Astrocyte (in vitro differentiated cells and primary cell): ENCODE data around the gene MBD2. TPM values are rescaled to one million over a fixed set of nuclear protein-coding genes. Genes with fewer than 3 reads are reported as not detected.

Experiments
- DNase-seq: peaks from one replicate; pipeline ENCODE4 v3.0.0-alpha.2; 2010; ENCODE audit warnings: low read depth
- FAIRE-seq: peaks from 2 replicates; lab custom pipeline; 2011; peaks lifted over from hg19 to GRCh38; lab: Jason Lieb, UNC
- H2AFZ ChIP-seq: 2 replicates; pipeline ENCODE4 v1.6.0; 2012; ENCODE audit warnings: low read depth, low read length, inconsistent platforms
- H3K27ac ChIP-seq: 2 replicates; pipeline ENCODE4 v1.5.1; 2011; ENCODE audit warnings: low read depth, low read length, inconsistent platforms
- H3K27me3 ChIP-seq: 2 replicates; pipeline ENCODE4 v1.6.0; 2011; ENCODE audit warnings: low read length, inconsistent platforms; ENCODE audit not compliant: insufficient read depth
- H3K36me3 ChIP-seq: 2 replicates; pipeline ENCODE4 v1.5.1; 2011; ENCODE audit warnings: low read length, inconsistent platforms; ENCODE audit not compliant: insufficient read depth
- H3K4me1 ChIP-seq: 2 replicates; pipeline ENCODE4 v1.5.1; 2011; ENCODE audit warnings: low read length, inconsistent platforms; ENCODE audit not compliant: insufficient read depth
- H3K4me2 ChIP-seq: 2 replicates; pipeline ENCODE4 v1.6.0; 2012; ENCODE audit warnings: low read length, inconsistent platforms
- H3K4me3 ChIP-seq: 2 replicates; pipeline ENCODE4 v1.5.1; 2011; ENCODE audit warnings: low read depth, mild to moderate bottlenecking, low read length, inconsistent platforms; ENCODE audit not compliant: insufficient read depth
- H3K79me2 ChIP-seq: 2 replicates; pipeline ENCODE4 v1.6.0; 2012; ENCODE audit warnings: mild to moderate bottlenecking, low read length, inconsistent platforms; ENCODE audit not compliant: insufficient read depth
- H3K9ac ChIP-seq: 2 replicates; pipeline ENCODE4 v1.6.0; 2012; ENCODE audit warnings: mild to moderate bottlenecking, low read length, inconsistent platforms
- H3K9me3 ChIP-seq: 2 replicates; pipeline ENCODE4 v1.5.1; 2012; ENCODE audit warnings: low read depth, mild to moderate bottlenecking, low read length, inconsistent platforms; ENCODE audit not compliant: insufficient read depth
- H4K20me1 ChIP-seq: 2 replicates; pipeline ENCODE4 v1.6.0; 2012; ENCODE audit warnings: low read length, inconsistent platforms; ENCODE audit not compliant: insufficient read depth
- H3K27ac Mint-ChIP-seq: one replicate; pipeline ENCODE4 v1.8.0; 2021; ENCODE audit warnings: mild to moderate bottlenecking, mixed read lengths; ENCODE audit not compliant: unreplicated experiment
- H3K27me3 Mint-ChIP-seq: one replicate; pipeline ENCODE4 v1.8.0; 2021; ENCODE audit warnings: low read depth, mixed read lengths; ENCODE audit not compliant: unreplicated experiment
- H3K36me3 Mint-ChIP-seq: one replicate; pipeline ENCODE4 v1.8.0; 2021; ENCODE audit warnings: low read depth, mixed read lengths; ENCODE audit not compliant: unreplicated experiment
- H3K4me1 Mint-ChIP-seq: one replicate; pipeline ENCODE4 v1.8.0; 2021; ENCODE audit warnings: low read depth, mixed read lengths; ENCODE audit not compliant: unreplicated experiment
- H3K4me3 Mint-ChIP-seq: one replicate; pipeline ENCODE4 v1.8.0; 2021; ENCODE audit warnings: mild to moderate bottlenecking, moderate library complexity, mixed read lengths; ENCODE audit not compliant: unreplicated experiment
- H3K9me3 Mint-ChIP-seq: one replicate; pipeline ENCODE4 v1.8.0; 2021; ENCODE audit warnings: mild to moderate bottlenecking, mixed read lengths; ENCODE audit not compliant: unreplicated experiment
- EZH2 ChIP-seq: IDR thresholded peaks from 2 replicates; pipeline ENCODE4 v1.6.1; 2012; ENCODE audit warnings: mild to moderate bottlenecking, low read length, inconsistent platforms; ENCODE audit not compliant: insufficient read depth
- total RNA-seq: library from RNA; stranded (reverse); gene quantifications from 2 replicates; pipeline ENCODE4 v1.2.1, GENCODE V29; 2021
- TF ChIP-seq, protein P1 (sequence below): IDR thresholded peaks from 2 replicates; pipeline ENCODE4 v1.5.1; 2011; ENCODE audit warnings: low read depth, mild to moderate bottlenecking, inconsistent platforms, low read length, moderate library complexity; ENCODE audit not compliant: insufficient read depth

MBD2 gene
- total RNA-seq, 1 donor from 2014 or later: 53.1 TPM

DNA sequence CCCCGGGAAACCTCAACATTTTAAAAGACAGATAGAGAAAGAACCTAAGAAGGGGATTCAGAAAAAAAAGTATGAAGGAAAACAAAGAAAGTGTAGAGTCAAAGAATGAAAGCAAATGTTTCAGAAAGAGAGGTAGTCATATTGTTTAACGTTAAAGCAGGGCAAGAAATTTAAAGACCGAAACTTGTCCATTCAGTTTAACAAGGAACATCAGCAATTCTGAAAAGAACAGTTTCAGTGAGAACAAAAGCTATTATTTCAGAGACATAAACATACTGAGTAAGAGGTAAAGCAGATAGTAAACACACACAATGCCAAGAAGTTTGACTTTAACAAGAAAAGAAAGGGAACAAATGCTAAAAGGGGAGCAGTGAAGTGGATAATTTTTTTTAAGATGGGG, 41.1 kb downstream of the MBD2 start:
- Histone ChIP-seq H2AFZ (no peak overlapping the region), H3K9ac (no peak overlapping the region), H3K36me3 (peaks cover 14% of the 10 kb centered on the region), H3K4me3 (no peak overlapping the region), H3K27ac (no peak overlapping the region), H3K4me2 (no peak overlapping the region), H3K9me3 (no peaks in the 10 kb centered on the region), H3K79me2 (peaks cover 16% of the 10 kb centered on the region), H4K20me1 (peaks cover 13% of the 10 kb centered on the region), H3K4me1 (peaks cover 8% of the 10 kb centered on the region), H3K27me3 (no peaks in the 10 kb centered on the region)
- H3K9me3 Mint-ChIP-seq: no peaks in the 10 kb centered on the region
- no peak overlapping the region for H3K4me3 Mint-ChIP-seq
- TF ChIP-seq EZH2: no peak
- TF ChIP-seq, protein P1, sequence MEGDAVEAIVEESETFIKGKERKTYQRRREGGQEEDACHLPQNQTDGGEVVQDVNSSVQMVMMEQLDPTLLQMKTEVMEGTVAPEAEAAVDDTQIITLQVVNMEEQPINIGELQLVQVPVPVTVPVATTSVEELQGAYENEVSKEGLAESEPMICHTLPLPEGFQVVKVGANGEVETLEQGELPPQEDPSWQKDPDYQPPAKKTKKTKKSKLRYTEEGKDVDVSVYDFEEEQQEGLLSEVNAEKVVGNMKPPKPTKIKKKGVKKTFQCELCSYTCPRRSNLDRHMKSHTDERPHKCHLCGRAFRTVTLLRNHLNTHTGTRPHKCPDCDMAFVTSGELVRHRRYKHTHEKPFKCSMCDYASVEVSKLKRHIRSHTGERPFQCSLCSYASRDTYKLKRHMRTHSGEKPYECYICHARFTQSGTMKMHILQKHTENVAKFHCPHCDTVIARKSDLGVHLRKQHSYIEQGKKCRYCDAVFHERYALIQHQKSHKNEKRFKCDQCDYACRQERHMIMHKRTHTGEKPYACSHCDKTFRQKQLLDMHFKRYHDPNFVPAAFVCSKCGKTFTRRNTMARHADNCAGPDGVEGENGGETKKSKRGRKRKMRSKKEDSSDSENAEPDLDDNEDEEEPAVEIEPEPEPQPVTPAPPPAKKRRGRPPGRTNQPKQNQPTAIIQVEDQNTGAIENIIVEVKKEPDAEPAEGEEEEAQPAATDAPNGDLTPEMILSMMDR: no peak
- no peak for DNase-seq
- no peak overlapping the region for H3K27ac Mint-ChIP-seq
- H3K4me1 Mint-ChIP-seq: no peaks in the 10 kb centered on the region
- H3K36me3 Mint-ChIP-seq: peaks cover 1% of the 10 kb centered on the region
- H3K27me3 Mint-ChIP-seq: no peaks in the 10 kb centered on the region
- FAIRE-seq: no peak

DNA sequence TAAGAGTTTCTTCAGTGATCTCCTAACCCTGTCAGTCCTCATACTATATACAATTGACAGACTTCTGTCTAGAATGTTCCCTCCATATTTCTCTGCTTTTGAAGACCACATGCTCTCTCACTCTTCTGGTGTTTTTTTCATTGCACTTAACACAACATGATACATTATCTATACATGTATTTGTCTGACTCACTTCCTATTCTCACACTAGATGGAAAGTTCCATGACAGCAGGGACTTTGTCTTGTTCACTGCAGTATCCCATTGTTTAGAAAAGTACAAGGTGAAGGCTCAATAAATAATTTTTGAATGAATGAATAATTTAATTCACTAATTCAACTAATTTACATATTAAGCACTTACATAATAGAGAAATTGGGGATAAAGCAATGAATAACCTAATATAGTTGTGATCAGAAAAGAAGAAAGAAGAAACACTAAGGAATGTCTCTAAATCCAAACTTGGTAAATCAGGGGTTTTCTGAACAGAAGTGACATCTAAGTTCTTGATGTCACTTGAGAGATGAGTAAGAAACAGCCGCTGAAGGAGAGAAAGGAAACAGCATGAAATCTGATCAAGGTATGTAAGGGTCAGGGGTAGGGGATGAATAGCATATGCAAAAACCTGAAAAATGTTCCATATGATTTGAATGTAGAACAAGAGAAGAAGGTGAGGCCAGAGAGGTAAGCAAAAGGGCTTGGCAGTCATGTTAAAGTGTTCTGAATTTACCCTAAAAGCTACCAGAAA, 42.4 kb downstream of the MBD2 start:
- Histone ChIP-seq H2AFZ (no peak overlapping the region), H4K20me1 (peaks cover 15% of the 10 kb centered on the region), H3K4me2 (peak overlapping the region; percentile 39), H3K4me3 (no peak overlapping the region), H3K27ac (peak overlapping the region; percentile 35), H3K9me3 (no peaks in the 10 kb centered on the region), H3K27me3 (no peaks in the 10 kb centered on the region), H3K9ac (no peak overlapping the region), H3K36me3 (peaks cover 6% of the 10 kb centered on the region), H3K79me2 (peaks cover 27% of the 10 kb centered on the region), H3K4me1 (peaks cover 8% of the 10 kb centered on the region)
- H3K36me3 Mint-ChIP-seq: no peaks in the 10 kb centered on the region
- H3K27ac Mint-ChIP-seq: no peak overlapping the region
- H3K9me3 Mint-ChIP-seq: no peaks in the 10 kb centered on the region
- DNase-seq (peak; percentile 16), FAIRE-seq (no peak)
- H3K4me1 Mint-ChIP-seq: no peaks in the 10 kb centered on the region
- no peaks in the 10 kb centered on the region for H3K27me3 Mint-ChIP-seq
- H3K4me3 Mint-ChIP-seq: no peak overlapping the region
- TF ChIP-seq EZH2: no peak
- TF ChIP-seq, protein P1: no peak

DNA sequence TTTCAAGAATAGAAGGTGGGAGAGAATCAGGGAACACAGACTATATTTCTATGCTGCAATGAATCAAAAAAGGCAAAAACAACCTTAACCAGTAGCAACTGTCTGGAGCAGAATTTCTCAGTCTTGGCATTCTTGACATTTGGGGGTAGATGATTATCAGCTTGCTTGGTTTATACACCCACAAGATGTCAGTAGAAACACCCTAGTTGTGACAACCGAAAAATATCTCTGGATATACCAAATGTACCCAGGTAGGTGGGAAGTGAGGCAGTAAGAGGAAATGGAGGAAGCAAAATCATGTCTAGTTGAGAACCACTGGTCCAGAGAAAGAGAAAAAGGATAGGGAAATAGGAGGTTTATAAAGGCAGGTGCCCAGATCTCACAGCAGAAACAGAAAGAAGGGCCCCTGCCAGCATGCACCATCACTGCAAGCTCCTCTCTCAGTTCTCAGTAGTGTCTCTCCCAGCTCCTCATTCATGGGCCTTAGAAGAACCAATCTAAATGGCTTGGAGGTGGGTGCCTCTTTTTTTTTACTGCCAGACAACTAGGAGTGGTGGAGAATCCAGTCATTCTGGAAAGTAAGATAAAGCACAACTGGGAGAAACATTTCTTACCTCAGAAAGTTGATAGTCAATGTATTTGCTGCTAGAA, 50.4 kb downstream of the MBD2 start:
- no peaks in the 10 kb centered on the region for H3K9me3 Mint-ChIP-seq
- Histone ChIP-seq H3K27me3 (no peaks in the 10 kb centered on the region), H3K4me2 (no peak overlapping the region), H3K4me1 (no peaks in the 10 kb centered on the region), H3K9me3 (no peaks in the 10 kb centered on the region), H3K79me2 (peaks cover 80% of the 10 kb centered on the region), H3K9ac (no peak overlapping the region), H2AFZ (no peak overlapping the region), H3K4me3 (no peak overlapping the region), H4K20me1 (peaks cover 34% of the 10 kb centered on the region), H3K36me3 (no peaks in the 10 kb centered on the region), H3K27ac (no peak overlapping the region)
- H3K4me3 Mint-ChIP-seq: no peak overlapping the region
- DNase-seq (no peak), FAIRE-seq (no peak)
- peaks cover 29% of the 10 kb centered on the region for H3K4me1 Mint-ChIP-seq
- TF ChIP-seq EZH2: no peak
- TF ChIP-seq, protein P1: no peak
- H3K36me3 Mint-ChIP-seq: peaks cover 10% of the 10 kb centered on the region
- H3K27ac Mint-ChIP-seq: no peak overlapping the region
- H3K27me3 Mint-ChIP-seq: no peaks in the 10 kb centered on the region
